D341Med (cell line): ENCODE data around the gene PDE5A.

Experiments
- DNase-seq: peaks from one replicate; pipeline ENCODE4 v3.0.0; 2012; ENCODE audit warnings: low spot score

The PDE5A gene

GRCh38 chr4:119581190-119581873 lies 47.3 kb downstream of the PDE5A start:
- DNase-seq = no peak

- no peak for DNase-seq
These were observed 48.3 kb downstream of the PDE5A start for GRCh38 chr4:119580293-119580692.

GRCh38 chr4:119579823-119580222 lies 48.8 kb downstream of the PDE5A start:
- peak; percentile 45 for DNase-seq

GRCh38 chr4:119570401-119570800 lies 58.2 kb downstream of the PDE5A start:
- no peak for DNase-seq

GRCh38 chr4:119564106-119564505 lies 64.5 kb downstream of the PDE5A start:
- DNase-seq = no peak

- DNase-seq = peak; percentile 29
These were observed 69.5 kb downstream of the PDE5A start for GRCh38 chr4:119559044-119559647.

GRCh38 chr4:119550857-119551532 lies 77.6 kb downstream of the PDE5A start:
- no peak for DNase-seq

- no peak for DNase-seq
These were observed 79.0 kb downstream of the PDE5A start for GRCh38 chr4:119549639-119550038.

- DNase-seq = no peak
These were observed 84.8 kb downstream of the PDE5A start for GRCh38 chr4:119543779-119544178.

GRCh38 chr4:119543187-119543586 lies 85.4 kb downstream of the PDE5A start:
- DNase-seq = no peak

- no peak for DNase-seq
These were observed 88.4 kb downstream of the PDE5A start for GRCh38 chr4:119540249-119540648.

- no peak for DNase-seq
These were observed 91.0 kb downstream of the PDE5A start for GRCh38 chr4:119537586-119537985.

- no peak for DNase-seq
These were observed 91.8 kb downstream of the PDE5A start for GRCh38 chr4:119536572-119537528.

GRCh38 chr4:119532319-119532718 lies 96.3 kb downstream of the PDE5A start:
- no peak for DNase-seq

GRCh38 chr4:119529788-119530187 lies 98.8 kb downstream of the PDE5A start:
- no peak for DNase-seq

GRCh38 chr4:119526786-119527550 lies 101.6 kb downstream of the PDE5A start:
- no peak for DNase-seq

- no peak for DNase-seq
These were observed 102.6 kb downstream of the PDE5A start for GRCh38 chr4:119525771-119526712.

- no peak for DNase-seq
These were observed 103.4 kb downstream of the PDE5A start for GRCh38 chr4:119525005-119525749.

- no peak for DNase-seq
These were observed 105.2 kb downstream of the PDE5A start for GRCh38 chr4:119523399-119523798.

GRCh38 chr4:119521268-119521667 lies 107.3 kb downstream of the PDE5A start:
- no peak for DNase-seq
